ENCODE measurements around the gene FASTKD3.

The FASTKD3 gene

DNA sequence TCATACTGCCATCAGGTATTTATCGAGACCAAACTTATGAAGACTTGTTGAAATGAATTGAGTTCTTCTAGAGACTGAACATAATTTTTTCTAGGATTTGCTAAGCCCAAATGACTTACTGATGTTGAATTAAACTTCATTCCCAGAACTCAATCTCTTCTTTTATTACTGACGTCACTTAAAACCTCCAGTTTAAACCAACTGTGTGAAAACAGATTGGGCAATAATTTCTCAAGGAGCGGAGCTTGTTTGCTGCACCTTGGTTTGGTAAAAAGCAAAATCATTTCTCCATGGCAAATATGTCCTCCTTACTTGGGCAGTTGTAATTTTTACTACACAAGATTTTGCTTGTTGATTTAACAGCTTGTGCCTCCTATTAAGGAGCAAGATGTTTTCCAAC lies 55.3 kb downstream of the FASTKD3 start:
- TF ChIP-seq, protein P1, sequence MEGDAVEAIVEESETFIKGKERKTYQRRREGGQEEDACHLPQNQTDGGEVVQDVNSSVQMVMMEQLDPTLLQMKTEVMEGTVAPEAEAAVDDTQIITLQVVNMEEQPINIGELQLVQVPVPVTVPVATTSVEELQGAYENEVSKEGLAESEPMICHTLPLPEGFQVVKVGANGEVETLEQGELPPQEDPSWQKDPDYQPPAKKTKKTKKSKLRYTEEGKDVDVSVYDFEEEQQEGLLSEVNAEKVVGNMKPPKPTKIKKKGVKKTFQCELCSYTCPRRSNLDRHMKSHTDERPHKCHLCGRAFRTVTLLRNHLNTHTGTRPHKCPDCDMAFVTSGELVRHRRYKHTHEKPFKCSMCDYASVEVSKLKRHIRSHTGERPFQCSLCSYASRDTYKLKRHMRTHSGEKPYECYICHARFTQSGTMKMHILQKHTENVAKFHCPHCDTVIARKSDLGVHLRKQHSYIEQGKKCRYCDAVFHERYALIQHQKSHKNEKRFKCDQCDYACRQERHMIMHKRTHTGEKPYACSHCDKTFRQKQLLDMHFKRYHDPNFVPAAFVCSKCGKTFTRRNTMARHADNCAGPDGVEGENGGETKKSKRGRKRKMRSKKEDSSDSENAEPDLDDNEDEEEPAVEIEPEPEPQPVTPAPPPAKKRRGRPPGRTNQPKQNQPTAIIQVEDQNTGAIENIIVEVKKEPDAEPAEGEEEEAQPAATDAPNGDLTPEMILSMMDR (IDR thresholded peaks at IDR 0.05; ENCODE audit: control insufficient read depth, insufficient read depth, low read depth, low read length, missing control alignments): no peak
- no peak overlapping the region for H3K4me3 ChIP-seq (ENCODE audit: control insufficient read depth, low read depth, low read length)
- no peak for DNase-seq (ENCODE audit: low read depth)

DNA sequence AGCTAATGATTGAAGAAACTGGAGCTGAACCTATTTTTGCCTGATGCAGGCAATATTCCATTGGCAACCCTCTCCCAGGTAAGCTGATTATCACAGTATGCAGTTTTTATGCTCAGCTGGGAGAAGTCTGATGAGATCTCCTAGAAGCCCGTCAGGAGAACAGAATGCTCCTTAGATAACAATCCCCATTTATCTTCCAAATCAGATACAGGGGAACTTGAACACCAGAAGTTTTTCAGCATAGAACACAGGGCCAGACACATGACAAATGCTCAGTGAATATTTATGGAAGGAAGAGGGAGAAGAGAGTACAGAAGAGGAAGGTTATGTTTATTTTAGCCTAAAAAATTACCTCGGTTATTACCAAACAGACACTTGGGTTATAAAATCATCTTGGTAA lies 55.8 kb downstream of the FASTKD3 start:
- DNase-seq (ENCODE audit: low read depth): no peak
- TF ChIP-seq, protein P1 (IDR thresholded peaks at IDR 0.05; ENCODE audit: control insufficient read depth, insufficient read depth, low read depth, low read length, missing control alignments): no peak
- no peak overlapping the region for H3K4me3 ChIP-seq (ENCODE audit: control insufficient read depth, low read depth, low read length)

DNA sequence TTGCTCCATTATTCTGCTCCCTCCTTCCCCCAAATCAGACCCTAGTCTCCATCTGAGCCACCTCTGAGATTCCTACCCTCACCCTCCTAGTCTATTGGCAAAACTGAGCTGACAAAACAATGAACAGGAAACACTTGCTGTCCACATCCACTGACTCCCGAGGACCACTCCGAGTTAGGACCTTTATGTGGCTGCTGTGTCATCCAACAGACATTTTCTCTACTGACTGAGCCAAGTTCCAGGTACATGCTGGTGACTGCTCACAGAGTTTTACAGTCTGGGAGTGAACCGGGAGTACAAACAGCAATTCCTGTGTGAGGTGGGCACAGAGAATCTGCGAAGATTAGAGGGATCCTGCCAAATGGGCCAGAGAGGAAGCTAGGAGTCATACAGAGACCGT lies 57.1 kb downstream of the FASTKD3 start:
- TF ChIP-seq, protein P1 (IDR thresholded peaks at IDR 0.05; ENCODE audit: control insufficient read depth, insufficient read depth, low read depth, low read length, missing control alignments): no peak
- no peak for DNase-seq (ENCODE audit: low read depth)

More for the DNA sequence above, 57.1 kb downstream of the FASTKD3 start:
- H3K4me3 ChIP-seq (ENCODE audit: control insufficient read depth, low read depth, low read length): no peak overlapping the region
